UCSD-AML1 (cell line): ENCODE results near the gene GUCY1A1.
A peak's percentile ranks its signal among the peaks of the same experiment; 100 is the strongest.
"Not testable (repeated sequence)": the region's sequence is repeated elsewhere in the genome, so short reads cannot be mapped to it uniquely, and the experiment has no call there.

ENCODE experiments used
- DNase-seq: peaks from one replicate; lab custom pipeline; 2025; ENCODE audit not compliant: unreplicated experiment; lab: John Stamatoyannopoulos, UW

The GUCY1A1 gene

GRCh38 chr4:155666344-155667221 lies at the start of gene GUCY1A1:
Gene GUCY1A1, plus strand, starts transcription at chr4:155666848. Its CDS starts 30,020 bp downstream, at chr4:155696868.
- DNase-seq = no peak

- DNase-seq = no peak
Observed at GRCh38 chr4:155617296-155617695, 49.4 kb upstream of the GUCY1A1 start.

- no peak for DNase-seq
Observed at GRCh38 chr4:155618183-155618838, 48.3 kb upstream of the GUCY1A1 start.

GRCh38 chr4:155620637-155621036 lies 46.0 kb upstream of the GUCY1A1 start:
- DNase-seq = no peak

GRCh38 chr4:155624478-155624877 lies 42.2 kb upstream of the GUCY1A1 start:
- DNase-seq = no peak

- DNase-seq = no peak
Observed at GRCh38 chr4:155626561-155626960, 40.1 kb upstream of the GUCY1A1 start.

GRCh38 chr4:155629183-155629825 lies 37.3 kb upstream of the GUCY1A1 start:
- DNase-seq = no peak

- no peak for DNase-seq
Observed at GRCh38 chr4:155629956-155630355, 36.7 kb upstream of the GUCY1A1 start.

- DNase-seq = no peak
Observed at GRCh38 chr4:155632310-155632840, 34.3 kb upstream of the GUCY1A1 start.

GRCh38 chr4:155638195-155638965 lies 28.3 kb upstream of the GUCY1A1 start:
- no peak for DNase-seq

- peak; percentile 10 for DNase-seq
Observed at GRCh38 chr4:155639704-155640523, 26.7 kb upstream of the GUCY1A1 start.

GRCh38 chr4:155640751-155641150 lies 25.9 kb upstream of the GUCY1A1 start:
- DNase-seq = no peak

- DNase-seq = no peak
Observed at GRCh38 chr4:155643087-155643486, 23.6 kb upstream of the GUCY1A1 start.

GRCh38 chr4:155646001-155646400 lies 20.6 kb upstream of the GUCY1A1 start:
- no peak for DNase-seq

- DNase-seq = not testable (repeated sequence)
Observed at GRCh38 chr4:155650785-155651184, 15.9 kb upstream of the GUCY1A1 start.

- DNase-seq = no peak
Observed at GRCh38 chr4:155653052-155653451, 13.6 kb upstream of the GUCY1A1 start.

- no peak for DNase-seq
Observed at GRCh38 chr4:155656025-155656424, 10.6 kb upstream of the GUCY1A1 start.

- no peak for DNase-seq
Observed at GRCh38 chr4:155657169-155657568, 9.5 kb upstream of the GUCY1A1 start.

- DNase-seq = no peak
Observed at GRCh38 chr4:155657985-155658680, 8.5 kb upstream of the GUCY1A1 start.
